ENCODE results near the gene FOXN4.

FOXN4 gene

GRCh38 chr12:109258607-109259544 is 50.2 kb downstream of the FOXN4 start:
- DNase-seq (ENCODE audit: low read depth) = no peak

GRCh38 chr12:109258201-109258600 is 50.9 kb downstream of the FOXN4 start:
- DNase-seq (ENCODE audit: low read depth) = no peak

GRCh38 chr12:109256011-109256410 is 53.1 kb downstream of the FOXN4 start:
- no peak for DNase-seq (ENCODE audit: low read depth)

GRCh38 chr12:109255377-109255776 is 53.7 kb downstream of the FOXN4 start:
- DNase-seq (ENCODE audit: low read depth) = no peak

GRCh38 chr12:109253913-109254544 is 55.1 kb downstream of the FOXN4 start:
- DNase-seq (ENCODE audit: low read depth) = no peak

- DNase-seq (ENCODE audit: low read depth) = no peak
Measured at GRCh38 chr12:109252799-109253198, 56.3 kb downstream of the FOXN4 start.

GRCh38 chr12:109250523-109250922 is 58.6 kb downstream of the FOXN4 start:
- DNase-seq (ENCODE audit: low read depth) = no peak

- DNase-seq (ENCODE audit: low read depth) = no peak
Measured at GRCh38 chr12:109247831-109248654, 61.0 kb downstream of the FOXN4 start.

- no peak for DNase-seq (ENCODE audit: low read depth)
Measured at GRCh38 chr12:109246221-109246620, 62.9 kb downstream of the FOXN4 start.

- DNase-seq (ENCODE audit: low read depth) = no peak
Measured at GRCh38 chr12:109244073-109244472, 65.0 kb downstream of the FOXN4 start.

- no peak for DNase-seq (ENCODE audit: low read depth)
Measured at GRCh38 chr12:109241936-109242335, 67.1 kb downstream of the FOXN4 start.

GRCh38 chr12:109240365-109240764 is 68.7 kb downstream of the FOXN4 start:
- no peak for DNase-seq (ENCODE audit: low read depth)

- DNase-seq (ENCODE audit: low read depth) = no peak
Measured at GRCh38 chr12:109239691-109240090, 69.4 kb downstream of the FOXN4 start.

GRCh38 chr12:109239179-109239578 is 69.9 kb downstream of the FOXN4 start:
- DNase-seq (ENCODE audit: low read depth) = no peak

- no peak for DNase-seq (ENCODE audit: low read depth)
Measured at GRCh38 chr12:109236257-109236656, 72.8 kb downstream of the FOXN4 start.

- DNase-seq (ENCODE audit: low read depth) = no peak
Measured at GRCh38 chr12:109234012-109234411, 75.1 kb downstream of the FOXN4 start.

GRCh38 chr12:109232731-109233130 is 76.4 kb downstream of the FOXN4 start:
- no peak for DNase-seq (ENCODE audit: low read depth)

- DNase-seq (ENCODE audit: low read depth) = no peak
Measured at GRCh38 chr12:109230193-109230592, 78.9 kb downstream of the FOXN4 start.

- no peak for DNase-seq (ENCODE audit: low read depth)
Measured at GRCh38 chr12:109228664-109229063, 80.4 kb downstream of the FOXN4 start.
